NCI-H1436 treated with DMSO at 0.1 percent for 48 hours (cell line): ENCODE measurements around the gene CSNK1E.

Source experiments
- DNase-seq: peaks from one replicate; lab custom pipeline; 2025; lab: John Stamatoyannopoulos, UW

Gene CSNK1E

DNA sequence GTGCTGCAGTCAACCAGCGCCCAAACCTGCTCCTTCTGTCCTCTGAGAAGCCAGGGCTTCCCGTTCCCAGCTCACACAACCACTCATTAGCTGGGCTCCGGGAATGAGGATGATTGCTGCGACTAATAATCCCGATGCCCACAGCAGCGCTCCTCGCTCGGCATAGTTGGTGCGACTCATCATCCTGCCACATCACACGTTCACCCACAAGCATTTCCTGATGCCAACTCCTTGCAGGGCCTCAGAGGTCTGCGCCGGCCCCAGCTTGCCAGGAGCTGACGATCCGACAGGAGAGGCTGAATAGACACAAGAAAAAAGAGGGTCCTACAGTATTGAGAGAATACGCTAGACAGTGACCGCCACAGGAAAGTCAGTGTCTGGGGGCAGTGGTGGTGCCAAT is 10.6 kb upstream of the CSNK1E start:
- DNase-seq: no peak

DNA sequence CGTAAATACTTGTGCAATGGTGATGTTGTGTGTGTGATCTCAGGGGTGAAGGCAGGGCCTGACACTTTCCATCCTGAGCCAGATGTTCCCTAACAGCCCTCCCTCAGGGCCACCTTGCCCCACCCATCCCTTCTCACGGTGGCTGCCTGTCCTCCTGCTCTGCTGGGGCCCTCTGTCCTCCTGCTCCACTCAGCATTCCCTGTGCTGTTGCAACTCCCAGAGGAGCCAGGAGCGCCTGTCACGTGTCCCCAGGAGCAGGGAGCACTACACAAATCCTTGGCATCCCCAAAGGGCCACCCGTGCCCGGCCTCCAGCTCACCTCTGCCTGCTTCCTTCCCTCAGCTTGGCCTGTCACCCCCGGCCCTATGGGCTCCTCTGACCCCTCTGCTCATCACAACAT is 10.2 kb upstream of the CSNK1E start:
- DNase-seq: no peak

DNA sequence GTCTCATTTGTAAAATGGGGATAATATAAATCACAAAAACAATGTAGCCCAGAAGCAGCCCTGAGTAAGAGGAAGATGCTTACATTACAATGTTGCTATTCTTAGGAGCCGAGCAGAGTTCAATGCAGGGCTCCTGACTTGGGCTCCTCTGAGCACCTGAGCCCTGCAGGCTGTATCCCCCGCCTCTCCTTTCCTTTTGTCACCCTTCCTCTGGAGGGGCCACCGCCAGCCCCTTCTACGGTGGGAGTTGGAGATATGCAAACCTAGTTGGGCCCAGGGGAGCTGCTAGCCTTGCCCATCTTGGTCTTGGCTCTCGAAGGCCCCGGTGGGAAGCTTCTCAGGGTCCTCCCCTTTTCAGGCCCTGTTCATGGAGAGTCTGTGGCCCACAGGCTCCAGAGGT is 8.4 kb upstream of the CSNK1E start:
- DNase-seq: no peak

DNA sequence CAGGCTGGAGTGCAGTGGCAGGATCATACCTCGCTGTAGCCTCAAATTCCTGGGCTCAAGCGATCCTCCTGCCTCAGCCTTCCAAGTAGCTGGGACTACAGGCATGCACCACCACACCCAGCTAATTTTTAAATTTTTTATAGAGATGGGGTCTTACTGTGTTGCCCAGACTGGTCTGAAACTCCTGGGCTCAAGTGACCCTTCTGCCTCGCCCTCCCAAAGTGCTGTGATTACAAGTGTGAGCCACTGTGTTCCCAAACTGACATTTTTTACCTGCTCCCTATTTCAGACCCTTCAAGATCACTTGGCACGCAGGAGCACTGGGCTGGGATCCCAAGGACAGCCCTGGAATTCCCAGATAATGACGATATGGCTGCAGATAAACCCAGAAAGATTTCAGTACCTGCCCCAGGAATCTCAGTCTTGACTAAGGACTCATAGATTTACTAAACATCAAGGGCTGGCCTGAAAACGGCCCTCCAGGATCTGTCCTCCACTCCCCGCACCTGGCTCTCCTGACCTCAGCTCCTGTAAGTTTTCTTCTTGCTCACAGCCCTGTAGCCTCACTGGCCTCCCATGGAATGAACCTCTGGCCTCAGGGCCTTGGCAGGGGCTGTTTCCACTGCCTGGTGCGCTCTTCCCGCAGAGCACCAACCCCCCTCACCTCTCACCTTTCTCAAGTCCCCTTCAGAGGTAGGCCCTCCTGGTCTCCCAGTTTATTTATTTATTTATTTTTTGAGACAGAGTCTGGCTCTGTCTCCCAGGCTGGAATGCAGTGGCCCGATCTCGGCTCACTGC is 3.6 kb upstream of the CSNK1E start:
- no peak for DNase-seq

DNA sequence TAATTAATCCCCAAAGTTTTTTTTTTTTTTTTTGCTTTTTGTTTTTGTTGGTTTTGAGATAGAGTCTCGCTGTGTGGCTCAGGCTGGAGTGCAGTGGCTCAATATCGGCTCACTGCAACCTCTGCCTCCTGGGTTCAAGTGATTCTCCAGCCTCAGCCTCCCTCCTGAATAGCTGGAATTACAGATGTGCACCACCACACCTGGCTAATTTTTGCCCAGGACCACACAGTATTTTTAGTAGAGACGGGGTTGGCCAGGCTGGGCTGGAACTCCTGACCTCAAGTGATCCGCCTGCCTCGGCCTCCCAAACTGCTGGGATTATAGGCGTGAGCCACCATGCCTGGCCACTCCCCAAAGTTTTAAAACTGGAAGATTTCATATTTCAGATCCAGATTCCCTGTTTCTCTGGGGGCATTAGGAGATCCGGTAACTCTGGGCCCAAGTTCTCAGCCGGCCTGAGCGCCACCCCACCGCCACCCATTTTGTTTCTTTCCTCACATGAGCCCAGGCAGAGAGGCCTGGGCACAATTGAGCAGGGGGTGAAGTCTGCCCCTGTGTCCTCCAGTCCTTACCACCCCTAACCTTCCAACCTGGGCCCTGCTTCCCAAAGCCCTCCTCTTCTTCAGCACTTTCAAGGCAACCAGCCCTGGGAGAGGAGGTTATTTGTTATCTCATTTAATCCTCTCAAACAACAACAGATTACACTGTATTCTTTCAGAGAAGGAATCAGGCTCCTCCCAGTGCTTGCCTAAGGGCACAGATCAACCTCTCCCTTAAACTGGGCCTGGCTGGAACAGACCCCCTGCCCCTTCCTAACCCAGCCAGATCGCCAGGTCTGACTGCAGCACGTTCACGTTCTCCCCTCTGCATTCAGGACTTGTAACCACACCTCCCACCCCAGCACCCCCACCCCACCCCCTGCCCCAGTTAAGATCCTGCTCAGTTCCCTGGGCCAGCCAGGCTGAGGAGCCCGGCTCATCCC is 1.9 kb upstream of the CSNK1E start:
- no peak for DNase-seq

DNA sequence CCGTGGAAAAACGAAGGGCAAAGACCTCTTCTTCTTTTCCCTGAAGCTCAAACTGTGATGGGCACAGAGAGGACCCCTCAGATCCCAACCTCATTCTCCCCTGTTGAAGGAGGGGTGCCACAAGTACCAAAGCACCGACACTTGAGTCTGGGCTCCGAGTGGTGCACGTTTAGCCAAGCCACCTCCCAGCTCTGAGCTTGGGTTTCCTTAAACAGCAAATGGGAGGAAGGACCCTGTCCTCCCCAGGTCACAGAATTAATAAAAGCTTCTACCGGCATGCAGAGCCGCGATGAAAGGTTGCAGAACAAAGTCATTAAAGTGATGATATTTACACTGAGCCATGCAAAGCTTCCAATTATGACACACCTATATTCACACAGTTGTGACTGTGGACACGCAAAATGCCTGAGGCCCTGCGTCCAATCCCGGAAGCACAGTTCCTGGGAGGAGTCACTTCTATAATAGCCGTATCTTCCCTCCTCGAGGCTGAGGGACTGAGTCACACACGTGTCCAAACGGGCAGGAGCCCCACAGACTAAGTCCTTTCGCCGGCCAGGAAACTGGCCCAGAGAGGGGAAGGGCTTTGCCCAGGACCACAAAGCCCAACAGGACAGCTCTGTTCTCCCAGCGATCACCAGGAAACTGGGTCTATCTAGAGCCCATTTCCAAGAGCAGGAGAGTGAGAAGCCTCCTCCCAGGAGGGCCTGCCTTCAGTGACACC is 922 bp upstream of the CSNK1E start:
- no peak for DNase-seq

DNA sequence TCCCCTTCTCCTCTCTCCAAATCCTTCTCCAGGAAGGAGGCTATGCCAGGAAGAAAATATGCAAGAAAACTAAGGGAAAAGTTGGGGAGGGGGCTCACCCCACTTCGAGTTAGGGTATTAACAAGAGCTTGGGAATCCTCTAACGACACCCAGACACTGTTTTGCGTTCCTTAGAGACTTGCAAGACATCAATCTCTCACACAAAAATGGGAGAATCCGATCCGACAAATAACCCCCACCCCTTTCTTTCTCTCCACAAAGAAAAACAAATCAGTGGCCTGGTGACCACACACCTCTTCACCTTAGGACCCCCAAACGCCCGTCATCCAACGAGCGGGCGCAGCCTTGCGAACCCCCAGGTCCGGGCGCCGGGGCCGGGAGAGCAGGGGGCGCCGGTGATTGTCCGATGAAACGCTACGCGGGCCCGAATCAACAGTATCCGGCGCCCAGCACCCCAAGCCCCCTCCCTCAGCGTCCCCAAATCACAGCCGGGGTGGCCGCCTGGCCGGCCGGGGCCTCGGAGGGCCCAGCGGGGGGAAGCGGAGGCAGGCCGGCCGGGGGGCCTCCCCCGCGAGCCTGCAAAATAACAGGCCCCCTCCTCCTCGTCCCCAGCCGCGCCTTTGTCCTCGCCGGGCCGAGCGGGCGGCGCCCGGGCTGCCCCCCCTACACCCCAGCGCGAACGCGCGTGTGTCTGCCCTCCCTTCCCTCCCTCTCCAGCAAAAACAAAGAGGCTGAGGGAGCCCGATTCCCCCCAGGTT is 690 bp downstream of the CSNK1E start:
- DNase-seq: no peak

DNA sequence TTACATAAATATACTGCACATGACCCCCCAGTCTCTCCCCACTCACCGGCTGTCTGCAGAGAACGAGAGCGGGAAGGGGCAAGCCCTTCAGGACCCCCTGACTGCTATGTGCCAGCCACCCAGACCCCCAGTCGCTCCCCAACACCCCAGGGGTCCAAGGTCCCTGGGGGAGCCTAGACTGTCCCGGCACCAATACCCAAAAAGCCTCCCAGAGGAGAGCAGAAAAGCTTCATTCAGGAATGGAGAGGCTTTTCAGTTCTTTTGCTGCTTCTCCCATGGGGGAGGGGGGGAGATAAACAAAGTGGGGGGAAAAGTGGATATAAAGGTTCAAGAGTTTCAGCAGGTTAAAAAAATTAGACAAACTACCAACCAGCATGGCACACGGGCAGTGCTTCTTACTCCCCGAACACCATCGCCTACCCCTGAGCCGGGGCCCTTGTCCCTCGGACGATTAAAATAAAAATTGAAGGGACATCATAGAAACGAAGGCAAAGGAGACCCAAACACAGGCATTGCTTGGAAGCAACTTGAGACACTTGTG is 1.3 kb downstream of the CSNK1E start:
- no peak for DNase-seq

DNA sequence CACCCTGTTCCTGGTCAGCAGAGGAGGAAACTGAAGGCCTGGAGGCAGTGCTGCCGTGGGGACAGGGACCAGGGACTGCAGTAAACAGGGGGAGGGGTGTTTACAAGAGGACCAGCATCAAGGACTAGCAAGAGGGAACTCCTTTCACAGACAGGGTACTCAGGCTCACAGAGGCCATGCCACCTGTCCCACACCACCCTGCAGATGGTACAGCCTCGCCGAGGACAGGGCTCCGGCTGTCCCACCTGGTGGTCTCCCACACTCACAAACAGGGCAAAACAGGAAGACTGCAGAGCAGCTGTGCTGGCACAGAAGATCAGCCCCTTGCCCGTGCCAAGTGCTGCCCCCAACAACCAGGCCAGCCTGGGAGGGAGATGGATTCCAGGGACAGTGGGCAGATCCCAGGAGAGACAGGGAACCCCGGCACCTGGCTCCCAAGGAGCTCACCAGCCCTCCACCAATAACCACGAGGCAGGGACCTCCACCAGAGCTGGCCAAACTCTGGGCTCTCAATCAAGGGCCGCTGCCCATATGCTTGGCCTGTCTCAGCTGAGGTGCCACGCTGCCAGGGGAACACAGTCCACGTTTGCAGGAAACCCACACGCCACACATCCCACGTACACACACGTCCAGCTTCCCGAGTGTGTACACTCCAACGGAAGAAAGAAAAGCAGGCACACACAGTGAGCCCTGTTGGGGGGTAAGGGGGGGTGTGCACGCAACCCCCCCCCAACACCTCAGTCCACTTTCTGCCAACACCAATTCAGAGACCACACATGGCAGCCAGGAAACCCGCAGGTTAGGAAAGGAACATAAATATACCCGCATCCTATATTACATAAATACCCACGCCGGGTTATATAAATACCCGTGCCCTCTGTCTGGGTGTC is 2.1 kb downstream of the CSNK1E start:
- no peak for DNase-seq

DNA sequence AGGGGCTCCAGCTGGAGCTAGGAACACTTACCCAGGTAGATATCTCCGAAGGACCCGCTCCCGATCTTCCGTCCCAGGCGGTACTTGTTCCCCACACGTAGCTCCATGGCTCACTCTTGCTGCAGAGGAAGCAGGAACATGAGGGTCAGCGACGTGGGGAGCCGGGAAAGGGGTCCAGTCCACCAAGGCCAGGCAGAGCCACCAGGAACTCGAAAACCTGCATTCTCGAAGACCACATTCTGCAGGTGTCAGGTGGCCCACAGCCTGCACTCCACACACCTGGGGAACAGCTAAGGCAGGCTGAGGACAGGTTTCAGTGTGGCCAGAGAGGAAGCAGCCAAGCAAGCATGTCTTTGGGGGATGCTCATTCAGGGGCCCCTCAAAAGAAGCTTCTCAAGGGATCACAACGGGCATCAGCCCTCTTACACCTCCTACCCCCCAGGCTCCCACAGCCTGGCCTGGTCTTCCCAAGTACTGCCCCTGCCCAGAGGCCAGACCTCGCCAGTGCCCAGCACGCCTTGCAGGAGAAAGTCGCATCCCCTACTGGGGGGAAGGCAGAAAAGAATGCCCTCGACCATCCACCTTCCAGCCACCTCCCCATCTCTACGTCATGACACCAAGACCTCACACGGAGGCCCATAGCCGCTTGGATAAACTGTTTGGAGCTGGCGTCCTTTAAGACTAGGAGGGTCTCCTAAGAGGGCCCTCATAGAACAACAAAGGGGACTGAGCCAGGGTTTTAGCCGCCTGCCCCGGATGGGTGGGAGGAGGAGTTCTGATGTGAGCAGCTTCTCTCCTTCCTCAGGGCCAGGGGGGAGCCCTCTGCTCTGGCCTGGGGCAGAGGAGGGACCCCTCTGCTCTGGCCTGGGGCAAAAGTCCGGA is 2.9 kb downstream of the CSNK1E start:
- no peak for DNase-seq

DNA sequence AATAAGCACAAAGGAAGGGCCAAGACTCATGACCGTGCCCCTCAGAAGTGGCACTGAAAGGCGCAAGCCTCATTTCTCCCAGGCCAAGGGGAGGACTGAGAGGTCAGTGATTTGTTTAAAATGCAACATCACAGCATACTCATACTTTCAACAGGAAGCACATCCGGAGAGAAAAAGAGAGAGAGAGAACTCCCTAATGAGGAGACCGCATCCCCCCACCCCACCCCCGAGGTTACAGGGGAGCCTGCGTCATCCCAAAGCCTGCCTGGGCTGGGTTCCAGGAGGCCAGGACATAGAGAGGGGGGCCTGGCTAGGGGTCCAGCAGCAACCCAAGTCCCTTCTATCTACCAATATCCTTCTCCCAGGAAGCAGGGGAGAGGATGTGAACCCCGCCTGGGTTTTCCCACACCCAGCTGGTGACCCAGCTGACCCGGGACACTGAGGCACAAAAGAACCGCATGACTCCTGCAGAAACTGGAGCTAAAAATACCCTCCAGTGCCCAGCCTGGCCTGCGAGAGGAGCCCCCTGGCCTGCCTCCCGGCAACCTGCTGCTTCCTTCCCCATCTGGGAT is 3.8 kb downstream of the CSNK1E start:
- DNase-seq: no peak

DNA sequence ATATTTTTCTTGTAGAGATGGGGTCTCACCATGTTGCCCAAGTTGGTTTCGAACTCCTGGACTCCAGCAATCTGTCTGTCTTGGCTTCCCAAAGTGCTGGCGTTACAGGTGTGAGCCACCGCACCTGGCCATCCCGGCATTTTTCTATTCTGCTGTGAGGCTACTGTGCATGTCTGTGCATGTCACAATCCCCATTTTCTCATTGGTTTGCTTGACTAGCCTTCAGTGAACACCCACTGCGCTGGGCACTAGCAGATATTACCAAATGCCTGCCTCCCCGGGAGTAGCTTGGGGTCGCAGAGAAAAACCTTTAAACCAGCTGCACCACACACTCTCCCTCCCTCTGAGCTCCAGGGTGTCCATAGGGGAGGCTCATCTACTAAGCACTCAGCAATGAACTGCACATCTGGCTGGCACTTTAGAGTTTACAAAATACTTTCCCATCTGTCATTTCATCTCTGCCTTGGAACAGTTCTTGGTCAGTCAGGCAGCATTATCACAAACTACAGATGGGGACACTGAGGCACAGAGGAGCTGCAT is 4.9 kb downstream of the CSNK1E start:
- no peak for DNase-seq

DNA sequence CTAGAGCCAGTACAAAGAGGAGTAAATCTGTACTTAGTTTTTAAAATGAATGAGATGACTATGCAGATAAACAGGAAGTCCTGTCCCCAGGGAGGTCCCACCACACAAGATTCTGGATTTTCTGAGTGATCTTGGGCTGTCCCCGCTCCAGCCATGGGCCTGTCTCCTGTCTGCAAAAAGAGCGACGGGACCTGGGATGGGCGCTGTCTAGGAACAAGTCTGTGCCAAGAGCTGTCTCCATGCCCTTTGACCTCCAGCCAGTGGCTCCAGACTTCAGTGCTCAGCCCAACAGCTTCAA is 6.0 kb downstream of the CSNK1E start:
- DNase-seq: no peak

DNA sequence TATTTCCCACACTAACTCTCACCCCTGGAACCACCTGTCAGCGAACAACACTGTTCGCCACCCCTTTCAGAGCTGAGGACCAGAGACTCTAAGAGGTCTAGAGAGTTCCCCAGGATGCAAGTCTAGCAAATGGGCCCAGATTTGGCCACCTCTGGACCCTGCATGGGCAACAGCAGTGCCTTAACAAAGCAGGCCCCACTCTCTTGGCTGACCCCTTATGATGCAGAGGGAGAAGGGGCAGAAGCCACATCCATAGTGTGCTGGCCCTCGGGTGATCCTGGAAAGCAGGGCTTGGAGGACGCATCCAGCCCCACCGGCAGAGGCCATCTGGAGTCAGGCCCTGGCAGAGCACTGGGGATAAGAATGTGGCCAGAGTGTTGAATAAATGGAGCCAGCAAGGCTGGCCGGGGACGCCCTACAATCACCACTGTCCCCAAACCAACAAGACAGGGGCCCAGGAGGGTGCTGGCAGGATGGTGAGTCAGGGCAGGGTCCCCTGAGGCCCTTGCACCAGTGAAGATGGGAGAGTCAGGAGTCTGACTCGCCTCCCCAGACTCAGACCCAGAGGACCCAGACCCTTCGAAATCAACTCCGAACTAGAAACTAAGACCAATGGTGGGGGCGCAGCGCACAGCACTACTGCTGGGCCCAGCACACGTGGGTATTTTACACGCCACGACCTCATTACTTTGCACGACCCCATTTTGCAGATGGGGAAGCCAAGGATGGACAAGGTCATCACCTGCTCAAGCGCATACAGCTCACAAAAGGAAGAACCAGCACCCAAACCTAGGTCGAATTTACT is 6.5 kb downstream of the CSNK1E start:
- DNase-seq: no peak

DNA sequence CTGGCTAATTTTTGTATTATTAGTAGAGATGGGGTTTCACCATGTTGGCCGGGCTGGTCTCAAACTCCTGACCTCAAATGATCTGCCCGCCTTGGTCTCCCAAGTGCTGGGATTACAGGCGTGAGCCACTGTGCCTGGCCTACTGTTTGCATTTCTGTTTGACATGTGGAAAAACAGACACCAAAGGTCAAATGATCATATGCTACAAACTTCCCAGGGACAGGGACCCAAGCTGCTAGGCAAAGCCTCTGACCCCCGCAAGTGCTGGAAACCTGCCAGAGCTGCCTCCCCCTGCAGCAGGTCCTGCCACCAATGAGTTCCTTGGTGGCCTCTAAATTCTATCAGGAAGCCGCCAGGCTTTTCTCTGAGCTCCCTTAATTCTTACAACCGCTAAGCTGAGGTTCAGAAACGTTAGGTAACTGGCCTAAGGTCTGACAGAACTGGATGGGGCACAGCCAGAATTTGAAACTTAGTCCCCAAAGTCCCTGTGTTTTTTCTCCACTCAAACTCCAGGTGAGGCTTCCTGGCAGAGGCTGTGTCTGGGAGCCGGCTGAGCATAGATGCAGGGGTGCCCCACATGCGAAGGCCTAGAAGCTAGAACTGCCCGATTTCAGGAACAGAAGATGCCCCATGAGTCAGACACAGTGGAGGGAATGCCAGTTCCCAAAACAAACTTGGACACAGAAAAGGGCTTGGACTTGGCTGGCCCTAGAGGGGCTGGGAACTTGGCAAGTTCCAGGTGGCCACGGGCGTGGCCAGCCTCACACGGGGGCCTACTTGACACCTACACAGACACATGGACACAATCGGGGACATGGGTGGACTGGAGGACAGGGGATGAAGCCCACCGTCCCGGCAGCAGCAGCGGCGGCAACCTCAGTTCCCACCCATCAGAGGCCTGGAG is 7.4 kb downstream of the CSNK1E start:
- DNase-seq: no peak

DNA sequence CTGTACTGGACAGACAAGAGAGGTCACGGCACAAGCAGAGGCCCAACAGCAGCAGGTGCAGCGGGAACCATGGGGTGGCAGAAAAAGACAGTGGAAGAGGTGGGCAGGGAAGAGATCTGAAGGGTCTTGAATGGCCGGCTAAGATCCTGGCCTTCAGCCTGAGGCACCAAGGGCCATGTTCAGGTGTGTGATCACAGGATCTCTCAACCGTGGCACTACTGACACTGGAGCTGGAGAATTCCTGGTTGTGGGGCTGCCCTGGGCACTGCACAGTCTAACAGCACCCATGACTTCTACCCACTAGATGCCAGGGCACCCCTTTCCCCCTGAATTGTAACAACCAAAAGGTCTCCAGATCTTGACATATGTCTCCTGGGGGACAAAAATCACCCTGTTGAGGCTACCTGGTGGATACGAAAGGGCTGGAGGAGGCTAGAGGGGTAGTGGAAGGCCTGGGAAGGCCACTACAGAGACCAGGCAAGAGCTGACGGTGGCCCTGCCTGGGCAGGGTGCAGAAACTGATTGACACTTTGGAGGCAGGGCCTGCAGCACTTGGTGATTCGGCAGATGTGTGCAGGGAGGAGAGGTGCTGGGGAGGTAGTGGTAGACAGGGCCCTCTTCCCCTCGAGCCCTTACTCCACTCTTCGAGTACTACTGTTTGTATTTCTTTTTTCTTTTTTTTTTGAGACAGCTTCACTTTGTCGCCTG is 8.3 kb downstream of the CSNK1E start:
- no peak for DNase-seq
